Activated T-cell treated with anti-CD3 and anti-CD28 coated beads for 24 hours (primary cell): Measurements from ENCODE around the gene GRK5.
"Not testable (repeated sequence)": the region's sequence is repeated elsewhere in the genome, so short reads cannot be mapped to it uniquely, and the experiment has no call there.

Source experiments
- DNase-seq: peaks from one replicate; pipeline ENCODE4 v3.0.0-alpha.2; 2020; ENCODE audit warnings: low read depth

The GRK5 gene

GRCh38 chr10:119207366-119207666 is at the start of gene GRK5:
TSS of gene GRK5 (plus strand) at chr10:119207571. CDS start at chr10:119207918, 347 bp downstream.
- peak; percentile 94 for DNase-seq

GRCh38 chr10:119159332-119159731 is 48.0 kb upstream of the GRK5 start:
- DNase-seq, result no peak

GRCh38 chr10:119161680-119162451 is 45.5 kb upstream of the GRK5 start:
- no peak for DNase-seq

- DNase-seq, result no peak
Observed at GRCh38 chr10:119162452-119163092, 44.8 kb upstream of the GRK5 start.

GRCh38 chr10:119165171-119166117 is 41.9 kb upstream of the GRK5 start, which contains the start of gene SFXN4:
TSS of gene SFXN4 (minus strand) at chr10:119165714. CDS start at chr10:119165647, 67 bp downstream.
- DNase-seq, result peak; percentile 76

- no peak for DNase-seq
Observed at GRCh38 chr10:119166118-119166500, 41.3 kb upstream of the GRK5 start.

GRCh38 chr10:119166564-119166963 is 40.8 kb upstream of the GRK5 start:
- no peak for DNase-seq

- no peak for DNase-seq
Observed at GRCh38 chr10:119167041-119167440, 40.3 kb upstream of the GRK5 start.

- DNase-seq, result no peak
Observed at GRCh38 chr10:119174109-119174508, 33.3 kb upstream of the GRK5 start.

- no peak for DNase-seq
Observed at GRCh38 chr10:119176166-119176565, 31.2 kb upstream of the GRK5 start.

GRCh38 chr10:119177708-119178371 is 29.5 kb upstream of the GRK5 start:
- peak; percentile 14 for DNase-seq

GRCh38 chr10:119178372-119179119 is 28.8 kb upstream of the GRK5 start, which contains the start of gene PRDX3:
TSS of gene PRDX3 (minus strand) at chr10:119178812. CDS start at chr10:119178790, 22 bp downstream.
- DNase-seq, result peak; percentile 92

GRCh38 chr10:119180850-119181400 is 26.4 kb upstream of the GRK5 start:
- DNase-seq, result not testable (repeated sequence)

- no peak for DNase-seq
Observed at GRCh38 chr10:119183664-119184412, 23.5 kb upstream of the GRK5 start.

GRCh38 chr10:119189811-119190282 is 17.5 kb upstream of the GRK5 start:
- DNase-seq, result no peak

GRCh38 chr10:119190353-119190752 is 17.0 kb upstream of the GRK5 start:
- DNase-seq, result no peak

GRCh38 chr10:119190954-119191785 is 16.2 kb upstream of the GRK5 start:
- DNase-seq, result no peak

- no peak for DNase-seq
Observed at GRCh38 chr10:119191881-119192280, 15.5 kb upstream of the GRK5 start.

GRCh38 chr10:119197921-119198320 is 9.4 kb upstream of the GRK5 start:
- no peak for DNase-seq
